Neuronal stem cell (in vitro differentiated cells): ENCODE measurements around the gene TMC7.
"Not testable (repeated sequence)": the region's sequence is repeated elsewhere in the genome, so short reads cannot be mapped to it uniquely, and the experiment has no call there.

Experiments
- DNase-seq: peaks from one replicate; pipeline ENCODE4 v3.0.0-alpha.2; 2013; ENCODE audit warnings: low spot score
- H2AFZ ChIP-seq: one replicate; pipeline ENCODE4 v1.6.1; 2013; ENCODE audit warnings: mild to moderate bottlenecking, low read length, inconsistent platforms
- H2AK5ac ChIP-seq: 2 replicates; pipeline ENCODE4 v1.6.1; 2013; ENCODE audit warnings: low read depth, mild to moderate bottlenecking, inconsistent platforms, low read length, moderate library complexity, mixed read lengths
- H2BK120ac ChIP-seq: 2 replicates; pipeline ENCODE4 v1.6.1; 2013; ENCODE audit warnings: low read depth, mild to moderate bottlenecking, inconsistent platforms, low read length, moderate library complexity, mixed read lengths
- H2BK12ac ChIP-seq: one replicate; pipeline ENCODE4 v1.6.1; 2013; ENCODE audit warnings: low read length, inconsistent platforms
- H2BK15ac ChIP-seq: 2 replicates; pipeline ENCODE4 v1.6.1; 2013; ENCODE audit warnings: mild to moderate bottlenecking, low read length, inconsistent platforms, mixed read lengths
- H2BK5ac ChIP-seq: one replicate; pipeline ENCODE4 v1.6.1; 2013; ENCODE audit warnings: inconsistent platforms, mild to moderate bottlenecking, low read length, moderate library complexity
- H3K14ac ChIP-seq: one replicate; pipeline ENCODE4 v1.6.1; 2013; ENCODE audit warnings: low read length, inconsistent platforms
- H3K18ac ChIP-seq: 2 replicates; pipeline ENCODE4 v1.6.1; 2013; ENCODE audit warnings: low read length, inconsistent platforms
- H3K23ac ChIP-seq: 2 replicates; pipeline ENCODE4 v1.6.1; 2013; ENCODE audit warnings: low read depth, mild to moderate bottlenecking, mixed read lengths, low read length, inconsistent platforms; ENCODE audit not compliant: poor library complexity
- H3K27ac ChIP-seq: replicated peaks from 3 replicates; pipeline ENCODE4 v1.5.1; 2013; ENCODE audit warnings: low read length, inconsistent platforms
- H3K27me3 ChIP-seq, 3 experiments: 2 replicates each; pipeline ENCODE4 v1.6.1; 2013; ENCODE audit warnings: low read length in 3 of 3, mild to moderate bottlenecking in 2 of 3, inconsistent platforms in 1 of 3, low read depth in 1 of 3, mixed read lengths in 1 of 3, moderate library complexity in 1 of 3; ENCODE audit not compliant: control insufficient read depth in 3 of 3, insufficient read depth in 3 of 3
- H3K36me3 ChIP-seq, 2 donors: replicated peaks in 1 of 2; 2 replicates each; pipeline ENCODE4 v1.6.1; 2013; ENCODE audit warnings: low read length in 2 of 2; ENCODE audit not compliant: control insufficient read depth in 2 of 2, insufficient read depth in 2 of 2
- H3K4ac ChIP-seq: 2 replicates; pipeline ENCODE4 v1.6.1; 2013; ENCODE audit warnings: inconsistent platforms, mild to moderate bottlenecking, low read length, moderate library complexity
- H3K4me1 ChIP-seq, 2 donors: 1 replicate in 1 of 2; 2 replicates in 1 of 2; pipeline ENCODE4 v1.6.1; 2013; ENCODE audit warnings: low read length in 2 of 2, low read depth in 1 of 2; ENCODE audit not compliant: control insufficient read depth in 2 of 2, insufficient read depth in 1 of 2
- H3K4me2 ChIP-seq: one replicate; pipeline ENCODE4 v1.6.1; 2013; ENCODE audit warnings: mild to moderate bottlenecking, low read length, inconsistent platforms; ENCODE audit not compliant: insufficient read depth, poor library complexity, severe bottlenecking
- H3K4me3 ChIP-seq, 2 donors: 2 replicates each; pipeline ENCODE4 v1.5.1; 2013; ENCODE audit warnings: low read length in 2 of 2, mild to moderate bottlenecking in 2 of 2, inconsistent platforms in 1 of 2, moderate library complexity in 1 of 2
- H3K79me1 ChIP-seq: one replicate; pipeline ENCODE4 v1.6.1; 2013; ENCODE audit warnings: low read depth, mild to moderate bottlenecking, inconsistent platforms, low read length, moderate library complexity
- H3K9ac ChIP-seq: one replicate; pipeline ENCODE4 v1.6.1; 2013; ENCODE audit warnings: mild to moderate bottlenecking, low read depth, low read length, inconsistent platforms; ENCODE audit not compliant: poor library complexity
- H3K9me3 ChIP-seq, 2 donors: replicated peaks in 1 of 2; 2 replicates each; pipeline versions ENCODE3 to v1.6.1; 2013; ENCODE audit warnings: low read length in 2 of 2, mild to moderate bottlenecking in 2 of 2, inconsistent platforms in 1 of 2, low read depth in 1 of 2, mixed read lengths in 1 of 2, moderate library complexity in 1 of 2; ENCODE audit not compliant: control insufficient read depth in 2 of 2, insufficient read depth in 1 of 2
- H4K8ac ChIP-seq: one replicate; pipeline ENCODE4 v1.6.1; 2013; ENCODE audit warnings: low read depth, mild to moderate bottlenecking, inconsistent platforms, low read length, moderate library complexity
- H4K91ac ChIP-seq: one replicate; pipeline ENCODE4 v1.6.1; 2013; ENCODE audit warnings: low read length, low read depth, mild to moderate bottlenecking, inconsistent platforms; ENCODE audit not compliant: poor library complexity
- WGBS, 2 donors: extraction: QIAGEN DNeasy Blood & Tissue Kit; methylation state at CpG; one replicate each; pipeline ENCODE4 v1.1.7; 2013; ENCODE audit warnings: missing lambda C conversion rate in 2 of 2, mixed read lengths in 1 of 2; ENCODE audit not compliant: insufficient read length in 2 of 2, insufficient replicate concordance in 1 of 2; ENCODE audit errors: extremely low coverage in 2 of 2; 5-methylcytosine and 5-hydroxymethylcytosine counted together

The TMC7 gene

GRCh38 chr16:18993531-18993930 is 9.8 kb downstream of the TMC7 start:
- not testable (repeated sequence) for H2AFZ ChIP-seq, H3K4me1 ChIP-seq, H2BK120ac ChIP-seq, H3K18ac ChIP-seq, H2BK12ac ChIP-seq, H3K4me3 ChIP-seq, H3K79me1 ChIP-seq, H4K91ac ChIP-seq, H2BK15ac ChIP-seq, H3K4me2 ChIP-seq, H2BK5ac ChIP-seq, H3K9ac ChIP-seq, H3K27ac ChIP-seq, H2AK5ac ChIP-seq, H3K36me3 ChIP-seq, H3K23ac ChIP-seq, H3K14ac ChIP-seq, H3K4ac ChIP-seq, H4K8ac ChIP-seq, DNase-seq, H3K27me3 ChIP-seq, H3K9me3 ChIP-seq
- no CpG with 5 or more reads among the region's 3 CpGs for WGBS, 2 donors

DNA sequence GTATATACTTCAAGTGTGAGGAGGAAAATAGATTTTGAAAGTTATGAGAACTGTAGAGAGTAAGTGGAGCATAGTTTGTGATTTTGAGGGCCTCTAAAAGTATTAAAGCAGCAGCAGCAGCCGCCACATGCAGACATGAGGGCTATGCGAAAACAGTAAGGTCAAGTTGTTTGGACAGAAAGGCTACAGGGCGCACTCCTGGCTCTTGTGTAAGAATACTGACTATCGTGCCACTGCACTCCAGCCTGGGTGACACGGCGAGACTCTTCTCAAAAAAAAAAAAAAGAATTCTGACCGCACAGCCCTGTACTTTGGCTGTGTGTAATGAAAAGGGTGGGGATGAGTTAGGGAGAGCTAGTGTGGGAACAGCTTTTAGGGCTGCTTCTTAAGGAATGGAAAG is 10.4 kb downstream of the TMC7 start:
- not testable (repeated sequence) for H2AFZ ChIP-seq, H3K79me1 ChIP-seq, H3K18ac ChIP-seq, H3K36me3 ChIP-seq, H3K9ac ChIP-seq, H2AK5ac ChIP-seq, H3K9me3 ChIP-seq, H4K8ac ChIP-seq, H3K14ac ChIP-seq, H3K23ac ChIP-seq, H3K4me1 ChIP-seq, H3K27me3 ChIP-seq, H2BK12ac ChIP-seq, H4K91ac ChIP-seq, H3K4me3 ChIP-seq, H2BK120ac ChIP-seq, H2BK5ac ChIP-seq, DNase-seq, H3K27ac ChIP-seq, H3K4ac ChIP-seq, H2BK15ac ChIP-seq, H3K4me2 ChIP-seq
- WGBS, 2 donors, result no CpG with 5 or more reads among the region's 7 CpGs

DNA sequence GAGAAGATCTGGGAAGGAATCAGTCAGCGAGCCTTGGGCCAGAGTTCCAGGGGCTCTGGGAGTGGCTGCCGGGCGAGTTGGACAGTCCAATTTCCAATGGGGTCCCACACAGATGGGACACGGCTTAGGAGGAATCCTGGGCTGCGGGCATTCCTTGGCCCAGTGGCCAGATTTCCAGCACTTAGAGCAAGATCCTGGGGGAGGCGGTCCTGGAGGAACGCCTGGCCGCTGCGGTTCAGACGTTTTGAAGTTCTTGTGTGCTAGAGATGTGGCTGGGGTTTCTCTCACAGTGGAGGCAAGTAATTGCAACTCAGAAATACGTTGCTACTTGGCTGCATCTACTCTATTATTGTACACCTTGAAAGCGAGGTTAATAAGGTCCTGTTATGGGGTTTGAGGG is 11.7 kb downstream of the TMC7 start:
- H2AK5ac ChIP-seq, H4K8ac ChIP-seq, H3K27me3 ChIP-seq, H3K4me2 ChIP-seq, H3K23ac ChIP-seq, H2AFZ ChIP-seq, H3K36me3 ChIP-seq, H3K79me1 ChIP-seq, H3K9me3 ChIP-seq, H3K18ac ChIP-seq, H3K27ac ChIP-seq, H3K9ac ChIP-seq, H2BK120ac ChIP-seq, DNase-seq, H3K14ac ChIP-seq, H4K91ac ChIP-seq, H3K4ac ChIP-seq, H2BK15ac ChIP-seq, H2BK5ac ChIP-seq, H2BK12ac ChIP-seq, H3K4me3 ChIP-seq, H3K4me1 ChIP-seq: not testable (repeated sequence)
- WGBS, 2 donors, result no CpG with 5 or more reads among the region's 12 CpGs

GRCh38 chr16:18996536-18996935 is 12.8 kb downstream of the TMC7 start:
- not testable (repeated sequence) for H3K9ac ChIP-seq, H2BK15ac ChIP-seq, H2BK5ac ChIP-seq, H3K27me3 ChIP-seq, H3K79me1 ChIP-seq, H2BK120ac ChIP-seq, H3K23ac ChIP-seq, H3K18ac ChIP-seq, H2AFZ ChIP-seq, H3K27ac ChIP-seq, H3K14ac ChIP-seq, H3K4me2 ChIP-seq, H3K4me1 ChIP-seq, H4K91ac ChIP-seq, H2BK12ac ChIP-seq, H3K4me3 ChIP-seq, H2AK5ac ChIP-seq, H3K9me3 ChIP-seq, DNase-seq, H3K36me3 ChIP-seq, H3K4ac ChIP-seq, H4K8ac ChIP-seq
- WGBS, 2 donors, result no CpG with 5 or more reads among the region's 9 CpGs
